ENCODE results near the gene ST6GALNAC5.

The ST6GALNAC5 gene

DNA sequence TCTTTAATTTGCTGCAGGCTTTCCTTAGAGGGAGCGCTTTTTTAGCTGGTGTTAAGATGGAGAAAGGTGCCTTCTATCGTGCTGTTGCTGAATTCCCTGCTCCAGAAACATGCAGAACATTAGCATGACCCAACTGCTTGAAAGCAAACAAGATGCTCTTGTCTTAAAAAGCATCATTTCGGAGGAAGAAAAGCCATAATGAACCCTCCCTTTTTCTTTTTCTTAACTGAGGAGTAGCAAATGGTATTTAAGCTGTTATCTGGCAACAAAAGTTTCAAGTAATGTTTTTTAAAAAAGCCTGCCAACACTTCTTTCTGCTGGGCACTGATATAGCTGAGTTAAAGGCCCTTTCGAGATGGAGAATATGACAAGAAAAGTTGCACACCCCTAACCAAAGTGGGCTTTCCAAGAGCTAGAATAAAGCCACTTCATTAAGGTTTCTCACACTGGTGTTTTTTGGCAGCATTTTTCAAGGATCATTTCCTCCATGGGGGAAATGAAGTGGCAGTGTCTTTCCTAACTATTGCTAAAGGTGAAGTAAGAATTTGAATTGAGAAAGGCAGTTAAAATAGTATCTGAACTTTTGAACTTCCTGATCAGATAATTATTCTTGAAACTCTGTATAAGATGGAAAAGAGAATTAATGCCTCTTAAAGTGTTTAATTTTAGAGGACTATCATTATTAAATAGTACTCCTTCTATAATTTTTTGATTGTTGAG lies 38.8 kb downstream of the ST6GALNAC5 start:
- no peaks in the 10 kb centered on the region for H3K9me3 Mint-ChIP-seq
- TF ChIP-seq CTCF (IDR thresholded peaks at IDR 0.05; ENCODE audit: unreplicated experiment in 3 of 3) = no peak
- H3K27ac Mint-ChIP-seq = no peak overlapping the region
- H3K36me3 Mint-ChIP-seq (ENCODE audit: low read depth) = no peaks in the 10 kb centered on the region
- no peaks in the 10 kb centered on the region for H3K27me3 Mint-ChIP-seq (ENCODE audit: low read depth)
- H3K4me3 Mint-ChIP-seq = no peak overlapping the region
- H3K4me1 Mint-ChIP-seq = no peaks in the 10 kb centered on the region

- Mint-ChIP-seq H3K4me3 (no peak overlapping the region), H3K4me1 (no peaks in the 10 kb centered on the region), H3K27me3 (ENCODE audit: low read depth) (no peaks in the 10 kb centered on the region), H3K36me3 (ENCODE audit: low read depth) (no peaks in the 10 kb centered on the region), H3K27ac (no peak overlapping the region), H3K9me3 (peaks cover 14% of the 10 kb centered on the region)
- TF ChIP-seq CTCF (IDR thresholded peaks at IDR 0.05; ENCODE audit: unreplicated experiment in 3 of 3) = no peak
These were observed 42.0 kb downstream of the ST6GALNAC5 start for GRCh38 chr1:76909311-76909710.

- Mint-ChIP-seq H3K9me3 (peaks cover 2% of the 10 kb centered on the region), H3K27me3 (ENCODE audit: low read depth) (no peaks in the 10 kb centered on the region), H3K36me3 (ENCODE audit: low read depth) (no peaks in the 10 kb centered on the region), H3K27ac (no peak overlapping the region), H3K4me1 (no peaks in the 10 kb centered on the region), H3K4me3 (no peak overlapping the region)
- TF ChIP-seq CTCF (IDR thresholded peaks at IDR 0.05; ENCODE audit: unreplicated experiment in 3 of 3) = no peak
These were observed 51.8 kb downstream of the ST6GALNAC5 start for GRCh38 chr1:76919085-76919484.

DNA sequence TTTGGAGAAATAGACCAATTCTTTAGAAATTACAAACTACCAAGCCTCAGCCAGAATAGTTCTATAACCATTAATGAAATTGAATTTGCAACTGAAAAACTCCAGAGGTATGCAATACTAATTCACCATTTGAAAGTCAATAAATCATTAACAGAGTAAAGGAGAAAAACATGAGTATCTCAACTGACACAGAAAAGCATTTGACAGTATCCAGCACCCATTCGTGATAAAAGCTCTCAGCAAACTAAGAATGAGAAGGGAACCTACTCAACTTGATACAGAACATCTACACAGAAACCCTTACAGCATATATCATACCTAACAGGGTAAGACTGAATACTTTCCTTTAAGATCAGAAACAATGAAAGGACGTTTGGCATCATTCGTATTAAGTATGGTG lies 54.3 kb downstream of the ST6GALNAC5 start:
- no peaks in the 10 kb centered on the region for H3K4me1 Mint-ChIP-seq
- H3K9me3 Mint-ChIP-seq = no peaks in the 10 kb centered on the region
- TF ChIP-seq CTCF (IDR thresholded peaks at IDR 0.05; ENCODE audit: unreplicated experiment in 3 of 3) = no peak
- no peaks in the 10 kb centered on the region for H3K36me3 Mint-ChIP-seq (ENCODE audit: low read depth)
- no peak overlapping the region for H3K27ac Mint-ChIP-seq
- no peaks in the 10 kb centered on the region for H3K27me3 Mint-ChIP-seq (ENCODE audit: low read depth)
- H3K4me3 Mint-ChIP-seq = no peak overlapping the region

DNA sequence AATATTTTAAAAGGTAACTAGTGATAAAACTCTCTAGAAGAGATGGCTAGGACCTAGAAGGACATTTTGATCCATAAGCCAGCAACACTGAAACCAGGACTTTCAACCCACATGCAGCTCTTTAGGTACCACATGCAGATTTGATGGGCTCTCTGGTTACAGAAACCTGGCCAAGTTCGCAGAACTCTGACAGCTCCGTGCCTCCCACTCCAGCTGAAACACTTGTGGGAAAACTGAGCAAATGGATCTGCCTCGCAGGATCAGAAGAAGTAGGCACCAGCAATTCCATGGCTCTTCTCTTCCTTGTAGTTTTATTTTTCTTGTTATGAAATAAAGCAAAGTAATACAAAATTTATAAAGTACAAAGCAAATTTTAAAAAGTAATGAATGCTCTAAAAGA lies 58.5 kb downstream of the ST6GALNAC5 start:
- no peaks in the 10 kb centered on the region for H3K36me3 Mint-ChIP-seq (ENCODE audit: low read depth)
- no peak overlapping the region for H3K27ac Mint-ChIP-seq
- H3K4me1 Mint-ChIP-seq = no peaks in the 10 kb centered on the region
- no peak for TF ChIP-seq CTCF (IDR thresholded peaks at IDR 0.05; ENCODE audit: unreplicated experiment in 3 of 3)
- H3K27me3 Mint-ChIP-seq (ENCODE audit: low read depth) = no peaks in the 10 kb centered on the region
- no peaks in the 10 kb centered on the region for H3K9me3 Mint-ChIP-seq
- no peak overlapping the region for H3K4me3 Mint-ChIP-seq

DNA sequence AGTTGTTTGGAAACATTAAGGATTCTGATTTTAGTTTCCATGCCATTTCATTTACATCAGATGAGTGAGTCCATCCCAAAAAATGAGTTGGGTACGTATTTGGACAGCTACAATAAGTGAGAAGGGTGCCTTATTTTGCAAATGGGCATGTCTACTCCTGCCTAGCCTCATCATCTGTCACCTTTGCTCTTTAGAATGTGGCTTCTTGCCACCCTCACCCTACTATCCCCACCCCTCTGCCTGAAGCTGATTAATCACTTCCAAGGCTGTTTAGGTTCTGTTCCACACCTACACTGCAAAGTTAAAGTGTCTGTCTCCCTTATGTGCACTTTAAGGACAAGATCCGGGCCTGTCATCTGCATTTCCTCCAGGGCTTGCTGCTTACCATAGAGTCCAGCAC lies 61.2 kb downstream of the ST6GALNAC5 start:
- no peak for TF ChIP-seq CTCF (IDR thresholded peaks at IDR 0.05; ENCODE audit: unreplicated experiment in 3 of 3)
- Mint-ChIP-seq H3K4me3 (no peak overlapping the region), H3K9me3 (no peaks in the 10 kb centered on the region), H3K27ac (no peak overlapping the region), H3K36me3 (ENCODE audit: low read depth) (no peaks in the 10 kb centered on the region), H3K27me3 (ENCODE audit: low read depth) (no peaks in the 10 kb centered on the region), H3K4me1 (peaks cover 10% of the 10 kb centered on the region)
